GM12878 (cell line): Measurements from ENCODE around the gene LBH. TPM values are rescaled to one million over a fixed set of nuclear protein-coding genes. Genes with fewer than 3 reads are reported as not detected.

ENCODE experiments used
- ATAC-seq: fragments of 200-7000 bp; cut with Tn5 transposase; 3 replicates; pipeline ENCODE4 v1.9.1; 2020; ENCODE audit warnings: mild to moderate bottlenecking, moderate library complexity
- BruUV-seq: library from RNA; stranded (reverse); fragments of 400-500 nt; replicated peaks from 2 replicates; lab custom pipeline; 2021; lab: Mats Ljungman, UMichigan
- CTCF ChIA-PET: fragments of 300-600 bp; sonication (Branson Sonifier 250); formaldehyde crosslinking; extraction: SDS; loops from one replicate; lab custom pipeline; 2021; ENCODE audit warnings: inconsistent platforms; lab: Yijun Ruan, JAX
- POLR2A ChIA-PET: fragments of 350-600 bp; formaldehyde crosslinking; extraction: SDS; loops from one replicate; lab custom pipeline; 2021; ENCODE audit warnings: inconsistent platforms; lab: Charles Lee
- RAD21 ChIA-PET: fragments of 300-600 bp; sonication (Branson Sonifier 250); formaldehyde crosslinking; loops from one replicate; lab custom pipeline; 2023; ENCODE audit warnings: antibody characterized with exemption; ENCODE audit not compliant: unreplicated experiment; lab: Charles Lee
- SMC1A ChIA-PET: fragments of 300-600 bp; sonication (Branson Sonifier 250); formaldehyde crosslinking; loops from one replicate; lab custom pipeline; 2023; ENCODE audit not compliant: unreplicated experiment, uncharacterized antibody; lab: Charles Lee
- DNase-seq: peaks from one replicate; pipeline ENCODE4 v3.0.0-alpha.2; 2011; ENCODE audit warnings: low read depth, low spot score
- FAIRE-seq: peaks from 3 replicates; lab custom pipeline; 2011; peaks lifted over from hg19 to GRCh38; lab: Jason Lieb, UNC
- H2AFZ ChIP-seq: 2 replicates; pipeline ENCODE4 v1.6.0; 2011; ENCODE audit warnings: low read depth, low read length, control low read depth; ENCODE audit not compliant: control insufficient read depth
- H3K27ac ChIP-seq: 2 replicates; pipeline ENCODE4 v1.5.1; 2011; ENCODE audit warnings: control low read depth; ENCODE audit not compliant: control insufficient read depth, insufficient read depth
- H3K27me3 ChIP-seq, 2 experiments: replicated peaks in 1 of 2; 2 replicates each; pipeline versions ENCODE4 v1.6.0 to v1.6.1; 2011; ENCODE audit warnings: low read length in 1 of 2; ENCODE audit not compliant: control insufficient read depth in 2 of 2, insufficient read depth in 2 of 2
- H3K36me3 ChIP-seq, 2 experiments: 2 replicates each; pipeline ENCODE4 v1.5.1; 2011; ENCODE audit warnings: low read length in 1 of 2; ENCODE audit not compliant: control insufficient read depth in 2 of 2, insufficient read depth in 2 of 2
- H3K4me1 ChIP-seq: 2 replicates; pipeline ENCODE4 v1.6.1; 2011; ENCODE audit warnings: mild to moderate bottlenecking, low read length, moderate library complexity, mixed read lengths; ENCODE audit not compliant: control insufficient read depth, insufficient read depth
- H3K4me2 ChIP-seq: 2 replicates; pipeline ENCODE4 v1.6.0; 2011; ENCODE audit warnings: control low read depth; ENCODE audit not compliant: control insufficient read depth, insufficient read depth
- H3K4me3 ChIP-seq: fragments of 200-600 bp; sonication (generic); 2 replicates; pipeline ENCODE4 v1.5.1; 2016
- H3K79me2 ChIP-seq: 2 replicates; pipeline ENCODE4 v1.6.0; 2011; ENCODE audit warnings: low read length; ENCODE audit not compliant: control insufficient read depth, insufficient read depth
- H3K9ac ChIP-seq: 2 replicates; pipeline ENCODE4 v1.8.0; 2011; ENCODE audit warnings: low read length, control low read depth, mixed read lengths; ENCODE audit not compliant: control insufficient read depth, insufficient read depth
- H3K9me3 ChIP-seq: replicated peaks from 3 replicates; pipeline ENCODE4 v1.5.1; 2011; ENCODE audit warnings: mild to moderate bottlenecking, low read length; ENCODE audit not compliant: control insufficient read depth, insufficient read depth
- H4K20me1 ChIP-seq: 2 replicates; pipeline ENCODE4 v1.6.0; 2011; ENCODE audit not compliant: control insufficient read depth, insufficient read depth
- BHLHE40 ChIP-seq, 2 experiments: fragments of 450-650 bp in 1 of 2; IDR thresholded peaks; 2 replicates each; pipeline ENCODE4 v1.6.1; 2011 to 2017; ENCODE audit warnings: low read depth in 2 of 2, borderline replicate concordance in 1 of 2, improper control_type of control experiment in 1 of 2, low read length in 1 of 2, mild to moderate bottlenecking in 1 of 2
- FOXK2 ChIP-seq: fragments of 450-650 bp; IDR thresholded peaks from 2 replicates; pipeline ENCODE4 v1.6.1; 2017; ENCODE audit warnings: mild to moderate bottlenecking, moderate library complexity
- FOXM1 ChIP-seq: IDR thresholded peaks from 2 replicates; pipeline ENCODE4 v1.6.1; 2012; ENCODE audit warnings: low read depth, mild to moderate bottlenecking, inconsistent platforms, low read length, moderate library complexity
- GATAD2B ChIP-seq: fragments of 450-650 bp; conservative IDR thresholded peaks from 2 replicates; pipeline ENCODE4 v1.6.1; 2017; ENCODE audit warnings: low read depth, mild to moderate bottlenecking, moderate library complexity
- LARP7 ChIP-seq: fragments of 450-650 bp; IDR thresholded peaks from 2 replicates; pipeline ENCODE4 v1.6.1; 2017; ENCODE audit warnings: mild to moderate bottlenecking
- MTA2 ChIP-seq: fragments of 450-650 bp; IDR thresholded peaks from 2 replicates; pipeline ENCODE4 v1.6.1; 2016; ENCODE audit warnings: low read depth, mild to moderate bottlenecking, moderate library complexity
- MXI1 ChIP-seq: fragments of 150-350 bp; IDR thresholded peaks from 2 replicates; pipeline ENCODE4 v1.6.1; 2011; ENCODE audit warnings: low read depth, mild to moderate bottlenecking, inconsistent platforms, low read length, improper control_type of control experiment
- PML ChIP-seq: IDR thresholded peaks from 2 replicates; pipeline ENCODE4 v1.6.1; 2012; ENCODE audit warnings: low read length, inconsistent platforms
- RCOR1 ChIP-seq: conservative IDR thresholded peaks from 2 replicates; pipeline ENCODE4 v1.6.1; 2012; ENCODE audit warnings: low read depth, low read length, improper control_type of control experiment
- RELA ChIP-seq: fragments of 450-650 bp; IDR thresholded peaks from 2 replicates; pipeline ENCODE4 v1.8.0; 2014; ENCODE audit warnings: borderline replicate concordance; ENCODE audit not compliant: partially characterized antibody
- REST ChIP-seq: IDR thresholded peaks from 2 replicates; pipeline ENCODE4 v1.6.1; 2012; ENCODE audit warnings: mild to moderate bottlenecking, low read depth, low read length
- SREBF2 ChIP-seq: IDR thresholded peaks from 2 replicates; pipeline ENCODE4 v1.6.1; 2012; ENCODE audit warnings: mild to moderate bottlenecking, low read length
- TARDBP ChIP-seq: IDR thresholded peaks from 2 replicates; pipeline ENCODE4 v1.6.1; 2016; ENCODE audit warnings: borderline replicate concordance
- ZBTB33 ChIP-seq: fragments of 450-650 bp; IDR thresholded peaks from 2 replicates; pipeline ENCODE4 v1.6.1; 2017; ENCODE audit warnings: mild to moderate bottlenecking
- ZNF207 ChIP-seq: fragments of 450-650 bp; IDR thresholded peaks from 2 replicates; pipeline ENCODE4 v1.6.1; 2014; ENCODE audit warnings: antibody characterized with exemption, mild to moderate bottlenecking, borderline replicate concordance
- WGBS: methylation state at CpG from one replicate; pipeline ENCODE4 v1.1.6; 2016; ENCODE audit warnings: low lambda C conversion rate; ENCODE audit not compliant: insufficient replicate concordance, insufficient coverage; ENCODE audit errors: missing lambda C conversion rate; 5-methylcytosine and 5-hydroxymethylcytosine counted together
- in situ Hi-C: fragments of 300-500 bp; cut with MboI; formaldehyde crosslinking; loops from 9 replicates; pipeline ENCODE4 v1.14.3; 2018; ENCODE audit warnings: mixed read lengths
- intact Hi-C: fragments of 100-400 bp; cut with micrococcal nuclease; formaldehyde crosslinking; loops from one replicate; pipeline ENCODE4 v1.14.2; 2022; ENCODE audit not compliant: unreplicated experiment
- polyA plus RNA-seq, 11 experiments: library from polyadenylated mRNA; depleted of rRNA in 4 of 11; unstranded in 6 of 11; stranded (reverse) in 5 of 11; fragments of >200 nt; fragmentation: Nextera tagmentation in 4 of 11; fragmentation: Illumina TruSeq in 1 of 11; extraction: Ambion mirVana in 4 of 11; extraction: Trizol in 1 of 11; gene quantifications; 1 replicate in 1 of 11; 2 replicates in 10 of 11; pipeline versions ENCODE4 v1.2.1 to v1.2.3, GENCODE V29; 2011 to 2016; ENCODE audit warnings: inconsistent platforms in 2 of 11, missing spikeins in 2 of 11, low read depth in 1 of 11
- total RNA-seq, 4 experiments: library from RNA; depleted of rRNA in 3 of 4; stranded (reverse); fragments of >200 nt in 3 of 4; fragmentation: Illumina TruSeq in 1 of 4; extraction: Trizol in 1 of 4; gene quantifications; 2 replicates each; pipeline versions ENCODE4 v1.2.1 to v1.2.3, GENCODE V29; 2013 to 2021
- TF ChIP-seq, protein P1 (sequence below): IDR thresholded peaks from 2 replicates; pipeline ENCODE4 v1.6.1; 2011; ENCODE audit warnings: low read depth, mild to moderate bottlenecking, low read length, moderate library complexity, borderline replicate concordance; ENCODE audit errors: extremely low read depth
- TF ChIP-seq, protein P2 (sequence below): fragments of 150-350 bp; IDR thresholded peaks from 2 replicates; pipeline ENCODE4 v1.6.1; 2014; ENCODE audit warnings: mild to moderate bottlenecking, low read depth, low read length

Gene LBH
- total and polyA plus RNA-seq, 10 of the 15 experiments (the other 5 are each of a cell fraction or from before 2014, with no cell fraction given), result 9.3 to 133 (median 34.1) TPM

- no peak for TF ChIP-seq ZBTB33
- TF ChIP-seq MXI1, result no peak
- TF ChIP-seq RELA, result no peak
- no peak for TF ChIP-seq BHLHE40 (IDR thresholded peaks at IDR 0.05; ENCODE audit: borderline replicate concordance in 1 of 2, low read depth in 2 of 2, low read length in 1 of 2)
- TF ChIP-seq FOXM1, result no peak
- TF ChIP-seq FOXK2, result no peak
- TF ChIP-seq, all 136 proteins: peak for 0
Measured at GRCh38 chr2:30245364-30245763, 14.0 kb downstream of the LBH start (continued).

DNA sequence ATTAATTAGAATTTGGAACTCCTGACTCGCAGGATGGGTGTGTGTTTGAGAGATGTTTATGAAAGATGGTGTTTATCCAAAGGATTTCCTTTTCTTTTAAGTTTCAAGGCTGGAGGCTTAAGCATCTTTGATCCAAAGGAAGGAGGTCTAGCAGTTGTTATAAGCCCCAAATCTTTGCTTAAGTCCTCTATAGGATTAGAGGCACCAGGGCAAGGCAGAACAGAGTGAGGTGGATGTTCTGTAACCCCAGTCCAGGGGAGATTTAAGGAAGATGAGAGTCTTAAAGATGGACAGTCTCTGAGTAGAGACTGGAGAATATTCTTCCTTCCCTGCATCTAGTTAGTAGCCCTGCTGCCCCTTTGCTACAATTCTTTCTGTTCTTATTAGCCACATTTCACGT lies 17.5 kb downstream of the LBH start:
- ChIA-PET POLR2A (no interaction called here), SMC1A (interaction anchor here (0.5 to 0.9 kb wide), 2 partner anchors 12 to 88 kb away, joined by 3 read pairs; no protein-coding TSS in a partner anchor), RAD21 (no interaction called here), CTCF (no interaction called here)
- no peak for FAIRE-seq
- H3K79me2 ChIP-seq, result no peaks in the 10 kb centered on the region
- H3K4me2 ChIP-seq, result no peak overlapping the region
- intact Hi-C loops, result no loop called here
- no peak overlapping the region for H3K9ac ChIP-seq
- no peak for DNase-seq
- no peaks in the 10 kb centered on the region for H3K27me3 ChIP-seq
- H3K27ac ChIP-seq, result no peak overlapping the region
- H3K36me3 ChIP-seq, result peaks cover 0 to 6% of the 10 kb centered on the region in 2 experiments; a peak in 2 of 4 replicates
- H3K9me3 ChIP-seq, result no peaks in the 10 kb centered on the region; the same call in 2 of the 3 replicates
- no peak for ATAC-seq
- no TSS peak for BruUV-seq
- no peak overlapping the region for H2AFZ ChIP-seq
- H4K20me1 ChIP-seq, result no peaks in the 10 kb centered on the region
- in situ Hi-C loops, result no loop called here
- 17% methylated on average over 2 of the region's 2 CpGs for WGBS
- no peak overlapping the region for H3K4me3 ChIP-seq
- no peaks in the 10 kb centered on the region; the same call in 1 of the 2 replicates for H3K4me1 ChIP-seq
- TF ChIP-seq MTA2, result no peak
- TF ChIP-seq, protein P1, sequence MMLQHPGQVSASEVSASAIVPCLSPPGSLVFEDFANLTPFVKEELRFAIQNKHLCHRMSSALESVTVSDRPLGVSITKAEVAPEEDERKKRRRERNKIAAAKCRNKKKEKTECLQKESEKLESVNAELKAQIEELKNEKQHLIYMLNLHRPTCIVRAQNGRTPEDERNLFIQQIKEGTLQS, result no peak
- TF ChIP-seq REST, result no peak
- TF ChIP-seq, protein P2, sequence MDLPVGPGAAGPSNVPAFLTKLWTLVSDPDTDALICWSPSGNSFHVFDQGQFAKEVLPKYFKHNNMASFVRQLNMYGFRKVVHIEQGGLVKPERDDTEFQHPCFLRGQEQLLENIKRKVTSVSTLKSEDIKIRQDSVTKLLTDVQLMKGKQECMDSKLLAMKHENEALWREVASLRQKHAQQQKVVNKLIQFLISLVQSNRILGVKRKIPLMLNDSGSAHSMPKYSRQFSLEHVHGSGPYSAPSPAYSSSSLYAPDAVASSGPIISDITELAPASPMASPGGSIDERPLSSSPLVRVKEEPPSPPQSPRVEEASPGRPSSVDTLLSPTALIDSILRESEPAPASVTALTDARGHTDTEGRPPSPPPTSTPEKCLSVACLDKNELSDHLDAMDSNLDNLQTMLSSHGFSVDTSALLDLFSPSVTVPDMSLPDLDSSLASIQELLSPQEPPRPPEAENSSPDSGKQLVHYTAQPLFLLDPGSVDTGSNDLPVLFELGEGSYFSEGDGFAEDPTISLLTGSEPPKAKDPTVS, result no peak
- no peak for TF ChIP-seq RCOR1
- TF ChIP-seq PML, result no peak
- TF ChIP-seq TARDBP, result no peak
- TF ChIP-seq LARP7, result no peak
- no peak for TF ChIP-seq SREBF2
- no peak for TF ChIP-seq ZNF207
- no peak for TF ChIP-seq GATAD2B
